DOHH2 (cell line): ENCODE measurements around the gene NME3.

ENCODE experiments used
- H3F3A ChIP-seq: fragments of 200-600 bp; sonication (generic), shearing (Covaris generic); 2 replicates; pipeline ENCODE4 v1.6.0; 2016; ENCODE audit warnings: antibody characterized with exemption, mild to moderate bottlenecking; ENCODE audit not compliant: control insufficient read depth, insufficient read depth
- H3K27ac ChIP-seq: fragments of 200-600 bp; sonication (generic); 2 replicates; pipeline ENCODE4 v1.5.1; 2014; ENCODE audit warnings: low read depth, mild to moderate bottlenecking, low read length, moderate library complexity
- H3K27me3 ChIP-seq: fragments of 200-600 bp; sonication (generic); 2 replicates; pipeline ENCODE4 v1.6.1; 2014; ENCODE audit warnings: mild to moderate bottlenecking, low read length, mixed read lengths; ENCODE audit not compliant: control insufficient read depth
- H3K36me3 ChIP-seq: fragments of 200-600 bp; sonication (generic); 2 replicates; pipeline ENCODE4 v1.6.1; 2014; ENCODE audit warnings: mild to moderate bottlenecking, low read length, moderate library complexity, mixed read lengths; ENCODE audit not compliant: control insufficient read depth
- H3K4me1 ChIP-seq: fragments of 200-600 bp; sonication (generic); 2 replicates; pipeline ENCODE4 v1.6.1; 2014; ENCODE audit warnings: mild to moderate bottlenecking, low read length, mixed read lengths; ENCODE audit not compliant: control insufficient read depth
- H3K4me2 ChIP-seq: fragments of 200-600 bp; sonication (generic); 2 replicates; pipeline ENCODE4 v1.6.0; 2014; ENCODE audit warnings: mild to moderate bottlenecking, low read length, moderate library complexity
- H3K4me3 ChIP-seq: fragments of 200-600 bp; sonication (generic); 2 replicates; pipeline ENCODE4 v1.5.1; 2014; ENCODE audit warnings: mild to moderate bottlenecking, low read length, mixed read lengths
- H3K79me2 ChIP-seq: fragments of 200-600 bp; sonication (generic); 2 replicates; pipeline ENCODE4 v1.6.1; 2014; ENCODE audit warnings: mild to moderate bottlenecking, low read length, mixed read lengths; ENCODE audit not compliant: control insufficient read depth
- H3K9me2 ChIP-seq: fragments of 200-600 bp; sonication (generic); replicated peaks from 2 replicates; pipeline ENCODE4 v1.6.1; 2014; ENCODE audit warnings: mild to moderate bottlenecking, low read length, mixed read lengths; ENCODE audit not compliant: control insufficient read depth
- H3K9me3 ChIP-seq: fragments of 200-600 bp; sonication (generic); 2 replicates; pipeline ENCODE4 v1.6.1; 2014; ENCODE audit warnings: antibody characterized with exemption, low read length, mixed read lengths; ENCODE audit not compliant: control insufficient read depth, insufficient read depth
- H4K20me1 ChIP-seq: fragments of 200-600 bp; sonication (generic); 2 replicates; pipeline ENCODE4 v1.6.0; 2014; ENCODE audit warnings: low read depth, mild to moderate bottlenecking, antibody characterized with exemption, low read length, moderate library complexity; ENCODE audit not compliant: control insufficient read depth, insufficient read depth
- EZH2phosphoT487 ChIP-seq: fragments of 200-600 bp; sonication (generic); IDR thresholded peaks from 2 replicates; pipeline ENCODE4 v1.6.1; 2017; ENCODE audit warnings: borderline replicate concordance, mild to moderate bottlenecking, antibody characterized with exemption, low read length, moderate library complexity, mixed read lengths
- TF ChIP-seq, protein P1 (sequence below): fragments of 200-600 bp; sonication (generic); IDR thresholded peaks from one replicate; pipeline ENCODE4 v1.5.1; 2014; ENCODE audit warnings: antibody characterized with exemption, mild to moderate bottlenecking, low read depth, low read length; ENCODE audit not compliant: poor library complexity, severe bottlenecking

The NME3 gene

GRCh38 chr16:1775846-1776671 is 4.7 kb upstream of the NME3 start:
- H3K27ac ChIP-seq: no peak overlapping the region
- peaks cover 56% of the 10 kb centered on the region for H3K36me3 ChIP-seq
- H3K27me3 ChIP-seq: no peaks in the 10 kb centered on the region
- no peak for TF ChIP-seq EZH2phosphoT487
- TF ChIP-seq, protein P1, sequence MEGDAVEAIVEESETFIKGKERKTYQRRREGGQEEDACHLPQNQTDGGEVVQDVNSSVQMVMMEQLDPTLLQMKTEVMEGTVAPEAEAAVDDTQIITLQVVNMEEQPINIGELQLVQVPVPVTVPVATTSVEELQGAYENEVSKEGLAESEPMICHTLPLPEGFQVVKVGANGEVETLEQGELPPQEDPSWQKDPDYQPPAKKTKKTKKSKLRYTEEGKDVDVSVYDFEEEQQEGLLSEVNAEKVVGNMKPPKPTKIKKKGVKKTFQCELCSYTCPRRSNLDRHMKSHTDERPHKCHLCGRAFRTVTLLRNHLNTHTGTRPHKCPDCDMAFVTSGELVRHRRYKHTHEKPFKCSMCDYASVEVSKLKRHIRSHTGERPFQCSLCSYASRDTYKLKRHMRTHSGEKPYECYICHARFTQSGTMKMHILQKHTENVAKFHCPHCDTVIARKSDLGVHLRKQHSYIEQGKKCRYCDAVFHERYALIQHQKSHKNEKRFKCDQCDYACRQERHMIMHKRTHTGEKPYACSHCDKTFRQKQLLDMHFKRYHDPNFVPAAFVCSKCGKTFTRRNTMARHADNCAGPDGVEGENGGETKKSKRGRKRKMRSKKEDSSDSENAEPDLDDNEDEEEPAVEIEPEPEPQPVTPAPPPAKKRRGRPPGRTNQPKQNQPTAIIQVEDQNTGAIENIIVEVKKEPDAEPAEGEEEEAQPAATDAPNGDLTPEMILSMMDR: no peak
- no peak overlapping the region for H3K4me2 ChIP-seq
- peaks cover 14% of the 10 kb centered on the region for H3K4me1 ChIP-seq
- no peaks in the 10 kb centered on the region for H4K20me1 ChIP-seq
- no peaks in the 10 kb centered on the region for H3K9me3 ChIP-seq
- peaks cover 8% of the 10 kb centered on the region; the same call in 1 of the 2 replicates for H3F3A ChIP-seq
- peaks cover 46% of the 10 kb centered on the region for H3K79me2 ChIP-seq
- H3K9me2 ChIP-seq: no peaks in the 10 kb centered on the region
- no peak overlapping the region for H3K4me3 ChIP-seq

DNA sequence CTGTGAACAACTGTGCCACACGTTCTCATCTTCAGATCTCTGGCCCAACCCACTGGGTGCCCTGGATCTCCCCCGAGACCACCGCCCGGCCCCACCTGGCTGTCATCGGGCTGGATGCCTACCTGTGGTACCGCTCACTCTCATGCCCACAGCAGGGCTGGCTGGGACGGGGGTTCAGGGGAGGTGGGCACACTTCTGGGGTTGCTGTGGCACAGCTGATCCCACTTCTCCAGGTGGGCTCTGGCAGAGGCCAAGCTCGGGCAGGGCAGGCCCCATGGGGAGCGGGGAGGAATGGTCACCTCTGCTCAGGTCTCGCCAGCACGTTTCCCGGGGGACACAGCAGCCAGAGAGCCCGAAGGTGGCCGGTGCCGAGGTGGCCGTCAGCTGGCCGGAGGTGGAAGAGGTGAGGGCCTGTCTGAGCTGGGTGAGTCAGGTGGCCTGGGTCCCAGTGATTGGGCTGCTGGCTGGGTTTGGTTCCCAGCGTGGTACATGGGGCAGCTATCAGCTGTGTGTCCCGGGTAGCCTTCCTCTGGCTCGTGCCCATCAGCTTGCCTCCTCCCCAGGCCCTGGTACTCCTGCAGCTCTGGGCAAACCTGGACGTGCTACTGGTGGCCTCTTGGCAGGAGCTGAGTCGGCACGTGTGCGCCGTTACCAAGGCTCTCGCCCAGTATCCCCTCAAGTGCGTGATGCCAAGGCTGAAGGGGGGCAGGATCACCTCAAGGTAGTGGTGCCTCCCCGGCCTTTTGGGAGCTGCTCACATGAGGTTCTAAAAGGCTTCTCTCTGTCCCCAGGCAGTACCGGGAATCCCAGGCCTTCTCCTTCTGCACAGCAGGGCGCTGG is 3.9 kb upstream of the NME3 start:
- Histone ChIP-seq H3K27me3 (no peaks in the 10 kb centered on the region), H3K4me1 (peaks cover 19% of the 10 kb centered on the region), H3K4me3 (no peak overlapping the region), H3K79me2 (peaks cover 52% of the 10 kb centered on the region), H3K27ac (no peak overlapping the region), H3K9me3 (no peaks in the 10 kb centered on the region), H4K20me1 (no peaks in the 10 kb centered on the region), H3K9me2 (no peaks in the 10 kb centered on the region), H3K4me2 (peak overlapping the region; percentile 96; the same call in 1 of the 2 replicates), H3F3A (peaks cover 11% of the 10 kb centered on the region), H3K36me3 (peaks cover 60% of the 10 kb centered on the region)
- TF ChIP-seq, protein P1: no peak
- TF ChIP-seq EZH2phosphoT487: no peak

- Histone ChIP-seq H3K4me2 (peak overlapping the region; percentile 96), H4K20me1 (no peaks in the 10 kb centered on the region), H3K4me1 (peaks cover 23% of the 10 kb centered on the region), H3K9me3 (no peaks in the 10 kb centered on the region), H3K27ac (no peak overlapping the region), H3K27me3 (no peaks in the 10 kb centered on the region), H3K4me3 (peak overlapping the region; percentile 99), H3F3A (peaks cover 15% of the 10 kb centered on the region), H3K9me2 (no peaks in the 10 kb centered on the region), H3K36me3 (peaks cover 65% of the 10 kb centered on the region), H3K79me2 (peaks cover 53% of the 10 kb centered on the region)
- TF ChIP-seq, protein P1: no peak
- TF ChIP-seq EZH2phosphoT487: no peak
Measured at GRCh38 chr16:1774448-1774780, 3.1 kb upstream of the NME3 start.
